PC-3 (cell line): ENCODE data around the gene AK1. TPM values are rescaled to one million over a fixed set of nuclear protein-coding genes. Genes with fewer than 3 reads are reported as not detected.

Experiments
- ATAC-seq: fragments of 200-7000 bp; cut with Tn5 transposase; 2 replicates; pipeline ENCODE4 v1.9.1; 2020; ENCODE audit warnings: mild to moderate bottlenecking, moderate library complexity
- BruUV-seq: library from RNA; stranded (reverse); fragments of 400-500 nt; replicated peaks from 2 replicates; lab custom pipeline; 2021; lab: Mats Ljungman, UMichigan
- CTCF ChIA-PET: fragments of 300-600 bp; sonication (Branson Sonifier 250); formaldehyde crosslinking; loops from one replicate; lab custom pipeline; 2022; ENCODE audit warnings: antibody characterized with exemption; lab: Charles Lee
- POLR2A ChIA-PET: fragments of 300-600 bp; sonication (Branson Sonifier 250); formaldehyde crosslinking; loops from one replicate; lab custom pipeline; 2022; ENCODE audit warnings: antibody characterized with exemption; ENCODE audit not compliant: unreplicated experiment; lab: Charles Lee
- DNase-seq: peaks from one replicate; pipeline ENCODE4 v3.0.0-alpha.2; 2015
- H2AFZ ChIP-seq: fragments of 300-600 bp; sonication (generic); 2 replicates; pipeline ENCODE4 v1.6.0; 2016; ENCODE audit warnings: antibody characterized with exemption, low read length
- H3F3A ChIP-seq: fragments of 300-600 bp; sonication (generic); one replicate; pipeline ENCODE4 v1.6.0; 2017; ENCODE audit warnings: antibody characterized with exemption, low read length, control low read depth, mild to moderate bottlenecking; ENCODE audit not compliant: unreplicated experiment
- H3K27ac ChIP-seq: fragments of 300-600 bp; sonication (generic); 2 replicates; pipeline ENCODE4 v1.5.1; 2016; ENCODE audit warnings: mild to moderate bottlenecking, low read length
- H3K27me3 ChIP-seq: fragments of 300-600 bp; sonication (generic); 2 replicates; pipeline ENCODE4 v1.6.1; 2016; ENCODE audit warnings: low read length, mixed read lengths
- H3K36me3 ChIP-seq: fragments of 300-600 bp; sonication (generic); 2 replicates; pipeline ENCODE4 v1.6.1; 2016; ENCODE audit warnings: low read depth, mixed run types, low read length, mixed read lengths
- H3K4me1 ChIP-seq: fragments of 300-600 bp; sonication (generic); 2 replicates; pipeline ENCODE4 v1.5.1; 2016; ENCODE audit warnings: low read length; ENCODE audit not compliant: insufficient read depth
- H3K4me2 ChIP-seq: fragments of 300-600 bp; sonication (generic); 2 replicates; pipeline ENCODE4 v1.6.0; 2016; ENCODE audit warnings: low read length
- H3K4me3 ChIP-seq: fragments of 300-600 bp; sonication (generic); 2 replicates; pipeline ENCODE4 v1.5.1; 2016; ENCODE audit warnings: mild to moderate bottlenecking, low read length, mixed read lengths
- H3K79me2 ChIP-seq: fragments of 300-600 bp; sonication (generic); 2 replicates; pipeline ENCODE4 v1.6.1; 2017; ENCODE audit warnings: low read length, mixed read lengths
- H3K9ac ChIP-seq: fragments of 300-600 bp; sonication (generic); 2 replicates; pipeline ENCODE4 v1.6.0; 2016; ENCODE audit warnings: mild to moderate bottlenecking, low read length
- H3K9me2 ChIP-seq: fragments of 300-600 bp; sonication (generic); replicated peaks from 2 replicates; pipeline ENCODE4 v1.6.1; 2016; ENCODE audit warnings: mixed run types, low read length, mixed read lengths
- H3K9me3 ChIP-seq: fragments of 300-600 bp; sonication (generic); 2 replicates; pipeline ENCODE4 v1.6.1; 2016; ENCODE audit warnings: low read length, mixed read lengths
- H4K20me1 ChIP-seq: fragments of 300-600 bp; sonication (generic); 2 replicates; pipeline ENCODE4 v1.6.1; 2016; ENCODE audit warnings: low read length, mixed read lengths
- EZH2 ChIP-seq: fragments of 300-600 bp; sonication (generic); IDR thresholded peaks from one replicate; pipeline ENCODE4 v1.6.1; 2017; ENCODE audit warnings: antibody characterized with exemption, mild to moderate bottlenecking, low read length; ENCODE audit not compliant: unreplicated experiment
- EZH2phosphoT487 ChIP-seq: fragments of 300-600 bp; sonication (generic); IDR thresholded peaks from 2 replicates; pipeline ENCODE4 v1.6.1; 2018; ENCODE audit warnings: mild to moderate bottlenecking, antibody characterized with exemption, low read length, borderline replicate concordance
- intact Hi-C: fragments of 100-400 bp; cut with micrococcal nuclease; formaldehyde crosslinking; loops from 2 replicates; pipeline ENCODE4 v1.9.0; 2023
- total RNA-seq: library from RNA; depleted of rRNA; stranded (reverse); fragments of >200 nt; gene quantifications from 2 replicates; pipeline ENCODE4 v1.2.3, GENCODE V29; 2014
- TF ChIP-seq, protein P1 (sequence below): fragments of 300-600 bp; sonication (generic); conservative IDR thresholded peaks from 2 replicates; pipeline ENCODE4 v1.5.1; 2017; ENCODE audit warnings: antibody characterized with exemption, low read depth, mild to moderate bottlenecking, low read length

The AK1 gene
- total RNA-seq, 1 experiment from 2014 or later, result 79.1 TPM

DNA sequence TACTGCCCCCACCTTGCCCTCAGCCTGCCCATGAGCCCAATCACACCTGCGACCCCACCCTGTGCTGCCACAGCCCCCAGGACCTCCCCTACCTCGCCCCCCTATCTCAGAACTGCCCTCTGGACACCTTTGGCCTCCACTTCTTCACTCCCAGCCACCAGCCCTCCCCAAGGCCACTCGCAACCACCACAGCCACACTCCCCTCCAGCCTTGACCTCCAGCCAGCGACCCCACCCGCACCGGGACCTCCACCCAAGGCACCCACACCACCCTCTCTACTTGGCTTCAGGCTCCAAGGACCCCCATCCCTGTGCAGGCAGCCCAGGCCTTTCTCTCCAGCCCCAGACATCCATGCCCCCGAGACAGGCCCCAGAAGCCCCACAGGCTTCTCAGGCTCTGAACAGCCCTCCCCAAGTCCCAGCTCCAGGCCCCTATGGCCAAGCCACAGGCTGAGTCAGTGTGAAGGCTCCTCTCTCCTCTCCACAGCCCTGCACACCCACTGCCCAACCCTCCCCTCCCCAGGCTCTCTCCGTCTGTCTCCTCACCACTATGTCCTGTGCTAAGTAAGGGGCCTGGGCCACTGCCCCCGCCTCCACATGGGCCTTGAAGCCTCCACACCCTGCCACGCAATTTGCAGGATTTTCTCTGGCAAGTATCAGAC lies 2.0 kb downstream of the AK1 start:
- H3K4me2 ChIP-seq, result peak overlapping the region; percentile 67; the same call in 1 of the 2 replicates
- intact Hi-C loops, result loop anchor here (5.0 kb wide), 1 partner anchor 42 kb away; the partner anchor contains the start of gene ST6GALNAC4
- no peak for ATAC-seq

DNA sequence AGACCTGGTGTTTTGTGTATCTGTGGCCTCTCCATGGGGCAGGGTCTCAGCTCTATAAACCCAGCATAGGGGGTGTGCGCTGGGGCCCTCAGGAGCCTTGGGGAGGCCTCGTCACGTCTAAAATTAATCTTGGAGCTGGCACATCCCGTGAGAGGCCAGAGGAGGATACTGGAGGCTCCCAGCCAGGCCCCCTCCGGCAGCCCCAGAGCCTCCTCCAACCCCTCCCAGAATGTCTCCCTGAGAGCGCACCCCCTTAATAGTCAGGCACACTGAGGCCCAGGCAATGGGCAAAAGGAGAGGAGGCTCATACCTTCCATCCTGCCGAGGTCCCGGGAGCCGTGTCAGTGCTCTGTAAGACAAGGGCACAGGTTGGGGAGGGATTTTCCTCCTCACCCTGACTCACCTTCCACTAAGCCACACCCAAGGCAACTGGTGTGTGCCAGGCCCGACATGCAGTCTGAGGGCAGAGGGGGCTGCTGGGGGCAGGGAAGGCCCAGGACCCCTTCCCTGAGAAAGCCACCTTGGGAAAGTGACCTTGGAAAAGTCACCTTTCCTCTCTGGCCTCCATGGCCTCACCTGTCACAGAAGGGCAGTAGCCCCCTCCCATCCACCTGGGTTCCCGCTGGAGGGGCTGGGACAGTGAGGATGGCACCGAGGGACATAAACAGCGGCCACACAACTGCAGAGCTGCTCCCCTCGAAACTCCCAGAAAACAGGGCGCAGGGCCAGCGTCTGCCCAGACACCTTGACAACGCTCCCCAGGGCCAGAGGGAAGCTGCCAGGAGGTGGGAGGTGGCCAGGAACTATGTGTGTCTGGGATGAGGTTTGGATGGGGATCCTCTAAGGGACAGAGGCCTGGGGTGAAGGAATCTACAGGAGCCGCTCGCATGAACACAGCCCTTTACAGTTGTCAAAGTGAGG lies 2.9 kb downstream of the AK1 start:
- peak; percentile 47 for DNase-seq
- H3K4me3 ChIP-seq, result no peak overlapping the region
- peak overlapping the region; percentile 28 for H3K27ac ChIP-seq
- no peaks in the 10 kb centered on the region for H3F3A ChIP-seq
- peak overlapping the region; percentile 67 for H3K4me2 ChIP-seq
- no TSS peak for BruUV-seq
- H3K9me3 ChIP-seq, result no peaks in the 10 kb centered on the region
- POLR2A ChIA-PET, result no interaction called here
- peak; percentile 56 for ATAC-seq
- CTCF ChIA-PET, result no interaction called here
- H4K20me1 ChIP-seq, result no peaks in the 10 kb centered on the region
- no peak overlapping the region for H2AFZ ChIP-seq
- intact Hi-C loops, result loop anchor here (5.0 kb wide), 1 partner anchor 43 kb away; the partner anchor contains the start of gene ST6GALNAC4
- H3K9ac ChIP-seq, result no peak overlapping the region
- H3K79me2 ChIP-seq, result peaks cover 16% of the 10 kb centered on the region
- no peaks in the 10 kb centered on the region for H3K27me3 ChIP-seq
- H3K4me1 ChIP-seq, result peaks cover 17% of the 10 kb centered on the region
- no peaks in the 10 kb centered on the region for H3K36me3 ChIP-seq
- TF ChIP-seq EZH2phosphoT487 (no peak), EZH2 (no peak)
- TF ChIP-seq, protein P1, sequence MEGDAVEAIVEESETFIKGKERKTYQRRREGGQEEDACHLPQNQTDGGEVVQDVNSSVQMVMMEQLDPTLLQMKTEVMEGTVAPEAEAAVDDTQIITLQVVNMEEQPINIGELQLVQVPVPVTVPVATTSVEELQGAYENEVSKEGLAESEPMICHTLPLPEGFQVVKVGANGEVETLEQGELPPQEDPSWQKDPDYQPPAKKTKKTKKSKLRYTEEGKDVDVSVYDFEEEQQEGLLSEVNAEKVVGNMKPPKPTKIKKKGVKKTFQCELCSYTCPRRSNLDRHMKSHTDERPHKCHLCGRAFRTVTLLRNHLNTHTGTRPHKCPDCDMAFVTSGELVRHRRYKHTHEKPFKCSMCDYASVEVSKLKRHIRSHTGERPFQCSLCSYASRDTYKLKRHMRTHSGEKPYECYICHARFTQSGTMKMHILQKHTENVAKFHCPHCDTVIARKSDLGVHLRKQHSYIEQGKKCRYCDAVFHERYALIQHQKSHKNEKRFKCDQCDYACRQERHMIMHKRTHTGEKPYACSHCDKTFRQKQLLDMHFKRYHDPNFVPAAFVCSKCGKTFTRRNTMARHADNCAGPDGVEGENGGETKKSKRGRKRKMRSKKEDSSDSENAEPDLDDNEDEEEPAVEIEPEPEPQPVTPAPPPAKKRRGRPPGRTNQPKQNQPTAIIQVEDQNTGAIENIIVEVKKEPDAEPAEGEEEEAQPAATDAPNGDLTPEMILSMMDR, result no peak
- H3K9me2 ChIP-seq, result no peaks in the 10 kb centered on the region

More for the DNA sequence above, 2.0 kb downstream of the AK1 start:
- Histone ChIP-seq H4K20me1 (no peaks in the 10 kb centered on the region), H3K9ac (no peak overlapping the region), H3K79me2 (peaks cover 16% of the 10 kb centered on the region), H3K27me3 (no peaks in the 10 kb centered on the region), H3K4me1 (peaks cover 17% of the 10 kb centered on the region), H3K36me3 (no peaks in the 10 kb centered on the region), H2AFZ (no peak overlapping the region), H3K9me2 (no peaks in the 10 kb centered on the region), H3K4me3 (no peak overlapping the region), H3K9me3 (no peaks in the 10 kb centered on the region), H3F3A (no peaks in the 10 kb centered on the region), H3K27ac (no peak overlapping the region)
- ChIA-PET CTCF (no interaction called here), POLR2A (no interaction called here)
- no peak for TF ChIP-seq EZH2phosphoT487
- TF ChIP-seq, protein P1, result no peak
- no peak for TF ChIP-seq EZH2
- no peak for DNase-seq
- no TSS peak for BruUV-seq
